GM19328 (cell line): Measurements from ENCODE around the gene TBX21.
"Not testable (repeated sequence)": the region's sequence is repeated elsewhere in the genome, so short reads cannot be mapped to it uniquely, and the experiment has no call there.

ENCODE experiments used
- ATAC-seq: cut with Tn5 transposase; IDR thresholded peaks from one replicate; pipeline ENCODE4 v1.9.1; 2021; ENCODE audit warnings: mild to moderate bottlenecking, moderate library complexity; ENCODE audit not compliant: unreplicated experiment

The TBX21 gene

DNA sequence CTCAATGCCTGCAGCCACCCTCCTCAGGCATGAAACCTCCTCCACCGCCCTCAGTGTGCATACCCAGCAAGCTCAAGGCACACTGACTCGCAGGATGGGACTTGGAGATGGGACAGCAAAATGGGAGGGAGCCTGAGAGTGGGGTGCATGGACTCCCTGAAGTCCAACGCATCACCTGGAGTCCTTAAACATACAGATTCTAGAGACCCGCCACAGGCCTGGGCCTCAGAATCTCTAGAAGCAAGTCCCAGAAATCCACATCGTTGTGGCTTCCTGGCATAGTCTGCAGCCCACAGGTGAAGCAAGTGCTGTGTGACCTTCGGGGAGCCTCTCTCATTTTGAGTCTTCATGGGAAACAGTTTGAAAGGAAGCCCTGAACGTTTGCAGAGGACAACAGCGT lies 3.6 kb upstream of the TBX21 start:
- ATAC-seq: no peak

DNA sequence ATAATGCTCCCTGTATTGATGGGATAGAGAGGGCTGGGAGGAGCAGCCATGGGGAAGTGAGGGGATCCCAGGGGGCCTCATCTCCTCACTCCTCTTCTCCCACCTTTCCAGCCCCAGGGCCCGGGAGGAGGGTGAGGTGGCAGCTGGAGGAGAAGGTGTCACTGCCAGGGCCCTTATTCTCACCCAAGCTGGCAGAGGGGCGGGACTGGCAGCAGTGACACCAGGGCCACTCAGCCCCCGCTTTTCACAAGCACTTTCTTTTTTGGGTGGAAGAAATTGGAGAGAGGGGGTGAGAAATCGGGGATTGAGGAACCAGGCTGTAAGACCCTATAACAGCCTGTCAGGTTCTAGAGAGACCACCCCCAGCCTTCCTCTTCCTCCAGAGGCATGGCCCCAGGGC lies 2.4 kb upstream of the TBX21 start:
- no peak for ATAC-seq

- ATAC-seq: no peak
These were observed 1.6 kb upstream of the TBX21 start for GRCh38 chr17:47731396-47731795.

DNA sequence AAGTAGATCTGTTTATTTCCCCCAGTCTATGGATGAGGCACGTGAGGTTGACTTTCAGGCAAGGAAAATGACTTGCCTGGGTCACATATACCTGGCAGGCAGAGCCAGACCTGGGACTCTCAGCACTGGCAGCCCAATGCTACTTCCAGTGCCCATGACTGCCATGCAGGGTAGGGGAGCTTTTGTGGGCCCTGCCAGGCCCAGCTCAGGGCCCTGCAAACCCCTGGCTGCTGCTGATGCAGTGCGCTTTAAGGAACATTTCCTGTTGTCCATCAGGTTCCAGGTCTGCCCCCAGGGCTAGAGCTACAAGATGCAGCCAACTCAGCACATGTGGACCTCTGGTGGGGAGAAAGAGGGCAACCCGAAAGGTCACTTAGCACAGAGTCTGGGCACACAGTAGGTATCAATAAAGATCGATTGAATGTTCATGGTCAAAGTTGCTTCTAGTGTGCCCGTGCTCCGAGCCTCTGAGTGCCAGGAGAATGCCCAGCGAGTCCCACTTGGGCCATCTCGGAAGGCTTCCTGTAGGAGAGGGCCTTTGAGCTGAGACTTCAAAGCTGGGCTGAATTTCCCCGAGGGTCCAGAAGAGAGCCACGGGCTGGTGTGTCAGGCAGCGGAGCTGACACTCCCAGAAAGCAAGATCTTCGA lies 513 bp upstream of the TBX21 start:
- ATAC-seq: no peak

DNA sequence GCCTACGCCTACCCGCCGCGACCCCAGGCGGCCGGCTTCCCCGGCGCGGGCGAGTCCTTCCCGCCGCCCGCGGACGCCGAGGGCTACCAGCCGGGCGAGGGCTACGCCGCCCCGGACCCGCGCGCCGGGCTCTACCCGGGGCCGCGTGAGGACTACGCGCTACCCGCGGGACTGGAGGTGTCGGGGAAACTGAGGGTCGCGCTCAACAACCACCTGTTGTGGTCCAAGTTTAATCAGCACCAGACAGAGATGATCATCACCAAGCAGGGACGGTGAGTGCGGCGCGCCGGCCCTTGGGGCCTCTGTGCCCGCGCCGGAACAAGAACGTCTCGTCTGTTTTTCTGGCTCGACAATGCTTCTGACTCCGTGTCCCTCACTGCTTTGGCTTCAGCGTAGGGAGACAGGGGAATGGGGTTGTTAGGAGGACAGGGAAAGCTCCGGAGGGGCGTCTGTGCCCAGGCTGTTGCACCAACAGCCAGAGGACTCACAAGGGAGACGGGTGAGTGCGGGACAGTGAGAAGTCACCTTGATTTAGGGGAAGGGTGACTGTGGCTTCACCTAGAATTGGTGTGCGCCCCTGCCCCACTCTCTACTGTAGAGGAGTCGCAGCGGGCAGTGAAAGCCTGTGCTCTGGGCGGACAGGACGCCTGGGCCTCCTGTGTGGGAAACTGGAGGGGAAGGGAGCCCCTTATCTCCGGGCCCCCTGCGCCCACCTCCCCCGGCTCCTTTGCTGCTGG lies 806 bp downstream of the TBX21 start:
- peak; percentile 21 for ATAC-seq

DNA sequence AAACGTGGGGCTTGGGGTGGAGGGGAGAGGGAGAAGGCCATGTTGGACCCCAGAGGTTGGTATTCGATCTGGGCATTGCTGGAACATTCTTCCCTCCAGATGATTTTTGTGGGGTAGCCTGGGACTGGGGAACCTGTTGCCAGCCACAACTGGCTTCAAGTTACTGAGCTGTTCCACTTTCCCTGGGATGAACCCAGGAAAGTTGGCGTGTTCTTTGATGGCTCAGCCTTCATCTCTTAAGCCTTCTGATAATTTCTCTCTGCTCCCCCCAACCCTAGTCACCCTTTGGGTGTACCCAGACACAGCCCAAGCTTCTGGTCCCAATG lies 2.1 kb downstream of the TBX21 start:
- ATAC-seq: no peak

- no peak for ATAC-seq
These were observed 2.5 kb downstream of the TBX21 start for GRCh38 chr17:47735536-47736011.

GRCh38 chr17:47736501-47737495 lies 3.8 kb downstream of the TBX21 start:
- no peak for ATAC-seq

- ATAC-seq: no peak
These were observed 5.1 kb downstream of the TBX21 start for GRCh38 chr17:47738178-47738577.

DNA sequence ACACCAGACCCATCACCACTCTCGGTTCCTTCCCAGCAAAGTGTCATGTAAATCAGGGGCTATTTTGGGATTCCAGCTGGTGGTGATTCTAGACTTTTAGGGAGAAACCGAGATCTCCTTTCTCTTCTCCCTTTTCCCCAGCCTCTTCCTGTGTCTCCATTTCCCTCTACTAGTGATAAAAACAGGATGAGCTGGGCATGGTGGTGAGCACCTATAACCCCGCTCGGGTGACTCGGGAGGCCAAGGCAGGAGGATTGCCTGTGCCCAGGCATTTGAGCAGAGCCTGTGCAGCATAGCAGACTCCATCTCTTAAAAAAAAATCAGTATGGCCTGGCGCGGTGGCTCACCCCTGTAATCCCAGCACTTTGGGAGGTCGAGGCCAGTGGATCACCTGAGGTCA lies 6.1 kb downstream of the TBX21 start:
- ATAC-seq: no peak

- ATAC-seq: not testable (repeated sequence)
These were observed 6.9 kb downstream of the TBX21 start for GRCh38 chr17:47739945-47740344.

- ATAC-seq: no peak
These were observed 8.2 kb downstream of the TBX21 start for GRCh38 chr17:47741109-47741792.

DNA sequence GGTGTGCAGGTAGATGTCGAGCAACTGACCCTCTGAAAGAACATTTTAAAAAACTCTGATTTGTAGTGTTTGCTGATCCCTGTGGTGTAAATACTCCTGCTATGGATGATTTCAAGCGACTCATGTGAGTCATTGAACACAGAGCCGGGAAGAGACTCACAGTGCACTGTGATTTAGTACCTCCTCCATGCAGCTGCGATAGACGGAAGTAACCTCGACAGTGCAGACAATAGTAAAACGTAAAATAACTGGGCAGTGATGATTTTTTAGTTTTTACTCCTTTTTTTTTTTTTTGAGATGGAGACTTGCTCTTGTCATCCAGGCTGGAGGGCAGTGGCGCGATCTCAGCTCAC lies 8.7 kb downstream of the TBX21 start:
- no peak for ATAC-seq

- ATAC-seq: no peak
These were observed 9.5 kb downstream of the TBX21 start for GRCh38 chr17:47742319-47743181.

DNA sequence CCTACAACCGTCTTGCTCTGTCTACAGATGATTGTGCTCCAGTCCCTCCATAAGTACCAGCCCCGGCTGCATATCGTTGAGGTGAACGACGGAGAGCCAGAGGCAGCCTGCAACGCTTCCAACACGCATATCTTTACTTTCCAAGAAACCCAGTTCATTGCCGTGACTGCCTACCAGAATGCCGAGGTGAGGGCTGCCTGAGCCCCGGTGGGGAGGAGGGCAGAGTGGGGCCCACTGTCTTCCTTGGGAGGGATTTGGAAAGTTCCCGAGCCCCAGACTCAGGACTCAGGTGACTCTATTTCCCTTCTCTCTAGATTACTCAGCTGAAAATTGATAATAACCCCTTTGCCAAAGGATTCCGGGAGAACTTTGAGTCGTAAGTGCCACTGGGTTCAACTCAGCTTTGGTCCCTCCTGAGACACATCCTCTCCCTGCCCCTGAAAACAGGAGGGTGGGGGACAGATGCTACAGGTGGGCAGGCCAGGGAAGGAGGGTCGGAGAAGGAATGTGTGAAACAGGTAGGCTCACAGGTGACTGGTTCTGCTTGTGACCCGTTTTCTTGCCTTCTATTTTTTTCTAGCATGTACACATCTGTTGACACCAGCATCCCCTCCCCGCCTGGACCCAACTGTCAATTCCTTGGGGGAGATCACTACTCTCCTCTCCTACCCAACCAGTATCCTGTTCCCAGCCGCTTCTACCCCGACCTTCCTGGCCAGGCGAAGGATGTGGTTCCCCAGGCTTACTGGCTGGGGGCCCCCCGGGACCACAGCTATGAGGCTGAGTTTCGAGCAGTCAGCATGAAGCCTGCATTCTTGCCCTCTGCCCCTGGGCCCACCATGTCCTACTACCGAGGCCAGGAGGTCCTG lies 11.4 kb downstream of the TBX21 start:
- ATAC-seq: no peak

GRCh38 chr17:47745037-47745380 lies 12.0 kb downstream of the TBX21 start:
- ATAC-seq: no peak

GRCh38 chr17:47751471-47751870 lies 18.4 kb downstream of the TBX21 start:
- ATAC-seq: no peak

GRCh38 chr17:47757386-47757785 lies 24.4 kb downstream of the TBX21 start:
- ATAC-seq: no peak

DNA sequence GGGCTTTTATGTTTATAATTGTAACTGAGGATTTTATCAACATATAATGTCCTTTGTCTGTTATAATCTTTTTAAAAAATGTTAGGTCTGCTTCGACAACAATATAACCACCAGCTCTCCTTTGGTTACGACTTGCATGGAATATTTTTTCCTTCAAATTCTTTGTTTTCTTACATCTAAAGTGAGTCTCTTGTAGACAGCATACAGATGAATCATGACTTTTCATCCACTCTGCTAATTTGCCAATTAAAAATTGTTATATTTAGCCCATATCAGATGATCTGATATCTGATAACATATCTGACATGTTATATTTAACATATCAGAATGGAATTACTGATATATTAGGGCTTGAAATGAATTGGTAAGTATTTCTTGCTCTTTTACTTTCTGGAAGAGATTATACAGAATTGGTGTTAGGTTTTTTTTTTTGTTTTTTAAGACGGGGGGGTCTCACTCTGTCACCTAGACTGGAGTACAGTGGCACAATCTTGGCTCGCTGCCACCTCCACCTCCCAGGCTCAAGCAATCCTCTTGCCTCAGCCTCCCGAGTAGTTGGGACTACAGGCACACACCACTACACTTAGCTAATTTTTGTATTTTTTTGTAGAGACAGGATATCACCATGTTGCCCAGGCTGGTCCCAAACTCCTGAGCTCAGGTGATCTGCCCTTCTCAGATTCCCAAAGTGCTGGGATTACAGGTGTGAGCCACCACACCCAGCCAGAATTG lies 27.5 kb downstream of the TBX21 start:
- no peak for ATAC-seq
